ENCODE results near the gene MICOS13.
"Not testable (repeated sequence)": the region's sequence is repeated elsewhere in the genome, so short reads cannot be mapped to it uniquely, and the experiment has no call there.

MICOS13 gene

GRCh38 chr19:5680437-5681368 is at the start of gene MICOS13, which contains the start of gene HSD11B1L:
TSS of gene MICOS13 (minus strand) at chr19:5680516. CDS start at chr19:5680486, 30 bp downstream.
TSS of gene HSD11B1L (plus strand) at chr19:5681027. CDS start at chr19:5684833, 3,806 bp downstream.
- DNase-seq, result peak; percentile 97

GRCh38 chr19:5727453-5728050 is 47.2 kb upstream of the MICOS13 start:
- no peak for DNase-seq

GRCh38 chr19:5719961-5720790 is 39.9 kb upstream of the MICOS13 start, which contains the start of the genes CATSPERD and LONP1:
TSS of gene CATSPERD (plus strand) at chr19:5720637. CDS start at chr19:5720738, 101 bp downstream.
TSS of gene LONP1 (minus strand) at chr19:5720146. CDS start at chr19:5720132, 14 bp downstream.
- peak; percentile 98 for DNase-seq

GRCh38 chr19:5719274-5719960 is 39.1 kb upstream of the MICOS13 start:
- no peak for DNase-seq

GRCh38 chr19:5718579-5719273 is 38.4 kb upstream of the MICOS13 start:
- no peak for DNase-seq

- DNase-seq, result no peak
These were observed 37.8 kb upstream of the MICOS13 start for GRCh38 chr19:5718037-5718578.

GRCh38 chr19:5717215-5717935 is 37.1 kb upstream of the MICOS13 start:
- no peak for DNase-seq

- DNase-seq, result no peak
These were observed 34.5 kb upstream of the MICOS13 start for GRCh38 chr19:5714816-5715215.

- no peak for DNase-seq
These were observed 32.9 kb upstream of the MICOS13 start for GRCh38 chr19:5713228-5713627.

GRCh38 chr19:5711713-5712161 is 31.4 kb upstream of the MICOS13 start:
- DNase-seq, result no peak

- no peak for DNase-seq
These were observed 30.7 kb upstream of the MICOS13 start for GRCh38 chr19:5711025-5711424.

GRCh38 chr19:5707576-5708575 is 27.6 kb upstream of the MICOS13 start:
- DNase-seq, result no peak

- DNase-seq, result no peak
These were observed 26.7 kb upstream of the MICOS13 start for GRCh38 chr19:5706876-5707573.

- DNase-seq, result no peak
These were observed 25.2 kb upstream of the MICOS13 start for GRCh38 chr19:5705552-5705951.

- no peak for DNase-seq
These were observed 23.8 kb upstream of the MICOS13 start for GRCh38 chr19:5703819-5704818.

- not testable (repeated sequence) for DNase-seq
These were observed 21.7 kb upstream of the MICOS13 start for GRCh38 chr19:5702053-5702410.

- DNase-seq, result no peak
These were observed 20.3 kb upstream of the MICOS13 start for GRCh38 chr19:5700455-5701092.
